ENCODE measurements around the gene SPATC1L.

SPATC1L gene

DNA sequence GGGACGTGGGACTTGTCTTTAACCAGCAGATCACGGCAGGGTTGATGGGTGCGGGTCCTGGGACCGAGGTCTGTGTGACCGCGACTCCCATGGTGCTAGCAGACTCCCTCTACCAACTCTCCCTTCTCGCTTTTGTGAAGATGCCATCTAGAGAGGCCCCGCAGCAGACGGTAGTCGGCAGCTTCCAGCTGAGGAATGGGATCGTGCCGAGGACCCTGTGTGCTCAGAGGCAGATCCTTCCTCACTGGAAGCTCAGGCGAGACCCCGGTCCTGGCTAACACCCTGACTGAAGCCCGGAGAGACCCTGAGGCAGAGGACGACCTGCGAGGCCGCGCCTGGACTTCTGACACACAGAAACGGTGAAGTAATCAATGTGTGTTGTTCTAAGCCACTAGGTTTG lies 12.5 kb upstream of the SPATC1L start:
- DNase-seq (ENCODE audit: extremely low read depth, low read depth): no peak
- TF ChIP-seq, protein P1, sequence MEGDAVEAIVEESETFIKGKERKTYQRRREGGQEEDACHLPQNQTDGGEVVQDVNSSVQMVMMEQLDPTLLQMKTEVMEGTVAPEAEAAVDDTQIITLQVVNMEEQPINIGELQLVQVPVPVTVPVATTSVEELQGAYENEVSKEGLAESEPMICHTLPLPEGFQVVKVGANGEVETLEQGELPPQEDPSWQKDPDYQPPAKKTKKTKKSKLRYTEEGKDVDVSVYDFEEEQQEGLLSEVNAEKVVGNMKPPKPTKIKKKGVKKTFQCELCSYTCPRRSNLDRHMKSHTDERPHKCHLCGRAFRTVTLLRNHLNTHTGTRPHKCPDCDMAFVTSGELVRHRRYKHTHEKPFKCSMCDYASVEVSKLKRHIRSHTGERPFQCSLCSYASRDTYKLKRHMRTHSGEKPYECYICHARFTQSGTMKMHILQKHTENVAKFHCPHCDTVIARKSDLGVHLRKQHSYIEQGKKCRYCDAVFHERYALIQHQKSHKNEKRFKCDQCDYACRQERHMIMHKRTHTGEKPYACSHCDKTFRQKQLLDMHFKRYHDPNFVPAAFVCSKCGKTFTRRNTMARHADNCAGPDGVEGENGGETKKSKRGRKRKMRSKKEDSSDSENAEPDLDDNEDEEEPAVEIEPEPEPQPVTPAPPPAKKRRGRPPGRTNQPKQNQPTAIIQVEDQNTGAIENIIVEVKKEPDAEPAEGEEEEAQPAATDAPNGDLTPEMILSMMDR (IDR thresholded peaks at IDR 0.05; ENCODE audit: low read depth, low read length, missing control alignments): no peak
- H3K4me3 ChIP-seq (replicated peaks; ENCODE audit: low read depth, low read length): no peak overlapping the region

DNA sequence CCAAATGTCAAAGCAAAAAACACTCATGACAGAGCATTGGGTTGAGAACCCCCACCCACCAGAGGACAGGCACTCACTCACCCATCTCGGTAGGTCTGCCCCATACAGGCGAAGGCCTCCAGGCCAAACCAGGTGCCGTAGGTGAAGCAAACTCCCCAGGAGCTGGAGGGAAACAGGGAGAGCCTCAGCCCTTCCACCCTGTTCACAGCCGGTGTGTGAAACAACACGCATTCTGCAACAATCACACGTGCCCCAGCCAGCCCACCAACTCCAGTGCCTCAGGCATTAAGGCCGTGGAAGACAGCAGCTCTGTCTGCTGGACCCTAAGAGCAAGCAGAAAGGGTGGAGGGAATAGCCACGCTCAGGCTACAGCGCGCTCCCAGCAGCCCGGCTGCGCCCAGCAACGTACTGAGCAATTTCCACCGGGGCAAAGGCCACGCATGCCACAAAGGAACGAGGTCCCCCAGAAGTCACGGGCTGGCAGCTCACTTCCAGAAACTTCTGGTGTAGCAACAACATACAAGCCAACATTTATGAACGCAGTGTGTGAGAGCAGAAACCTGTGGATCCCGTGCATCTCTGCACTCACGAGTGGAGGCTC lies 11.4 kb upstream of the SPATC1L start:
- TF ChIP-seq, protein P1 (IDR thresholded peaks at IDR 0.05; ENCODE audit: low read depth, low read length, missing control alignments): no peak
- no peak for DNase-seq (ENCODE audit: extremely low read depth, low read depth)
- no peak overlapping the region for H3K4me3 ChIP-seq (replicated peaks; ENCODE audit: low read depth, low read length)

DNA sequence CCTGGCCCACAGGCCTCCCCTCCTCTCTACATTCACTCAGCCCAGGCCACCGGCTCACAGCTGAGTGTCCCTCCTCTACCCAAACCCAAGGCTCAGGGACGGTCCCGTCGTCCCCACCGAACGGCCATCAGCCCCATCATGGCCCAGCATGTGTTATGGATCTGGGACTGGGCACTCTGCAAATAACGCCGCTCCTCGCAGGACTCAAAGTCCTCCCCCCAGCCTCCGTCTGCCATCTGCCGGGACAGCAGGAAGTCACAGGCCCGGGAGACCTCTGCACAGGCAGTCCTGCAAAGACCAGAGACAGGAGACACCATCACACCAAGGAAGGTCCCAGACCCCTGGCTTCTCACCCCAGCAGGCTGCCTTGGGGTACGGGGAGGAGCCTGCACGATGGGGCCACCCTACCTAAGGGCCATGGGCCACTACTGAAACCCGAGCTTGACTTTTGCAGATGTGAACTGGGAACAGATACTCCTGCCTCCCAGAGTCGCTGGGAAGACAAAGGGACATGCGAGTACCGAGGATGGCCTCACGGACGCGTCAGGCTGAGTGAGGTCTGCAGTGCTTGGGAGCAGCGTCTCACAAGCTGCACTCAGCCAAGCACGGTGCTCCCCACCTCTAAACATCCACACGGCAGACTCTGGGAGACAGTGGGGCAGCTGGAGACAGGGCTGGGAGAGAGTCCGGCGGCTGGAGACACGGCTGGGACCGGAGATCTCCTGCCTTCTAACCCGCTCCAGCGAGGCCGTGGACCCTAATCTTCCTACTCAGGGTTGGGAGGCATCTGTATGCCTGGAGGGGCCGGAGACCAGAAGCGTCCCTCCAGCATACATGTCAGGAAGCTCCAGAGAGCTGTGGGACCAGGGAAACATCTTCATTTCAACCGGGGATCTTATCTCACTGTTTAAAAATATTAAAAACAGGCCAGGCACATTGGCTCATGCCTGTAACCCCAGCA lies 10.4 kb upstream of the SPATC1L start:
- no peak overlapping the region for H3K4me3 ChIP-seq (replicated peaks; ENCODE audit: low read depth, low read length)
- no peak for DNase-seq (ENCODE audit: extremely low read depth, low read depth)
- TF ChIP-seq, protein P1 (IDR thresholded peaks at IDR 0.05; ENCODE audit: low read depth, low read length, missing control alignments): no peak

DNA sequence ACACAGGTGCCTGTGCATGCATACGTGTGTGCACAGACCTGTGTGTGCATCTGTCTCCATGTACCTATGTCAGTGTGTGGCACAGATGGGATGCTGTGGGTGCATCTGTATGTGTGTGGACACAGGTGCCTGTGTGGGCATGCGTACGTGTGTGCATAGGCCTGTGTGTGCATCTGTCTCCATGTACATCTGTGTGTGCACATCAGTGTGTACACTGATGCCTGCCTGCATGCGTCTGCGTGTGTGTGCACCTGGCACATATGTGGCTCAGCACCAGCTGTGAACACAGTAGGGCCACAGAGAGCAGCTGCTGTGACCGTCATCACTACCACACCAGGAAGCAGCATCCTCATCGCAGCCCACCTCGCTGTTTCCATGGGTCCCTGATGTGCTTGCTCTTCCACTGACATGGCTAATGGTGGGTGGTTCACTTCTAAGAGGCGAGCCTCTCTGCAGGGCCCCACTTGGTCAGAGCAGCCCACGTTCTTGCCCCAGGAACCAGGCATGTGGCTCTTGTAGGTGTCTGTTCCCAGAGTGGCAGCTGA lies 9.6 kb upstream of the SPATC1L start:
- DNase-seq (ENCODE audit: extremely low read depth, low read depth): no peak
- TF ChIP-seq, protein P1 (IDR thresholded peaks at IDR 0.05; ENCODE audit: low read depth, low read length, missing control alignments): no peak
- H3K4me3 ChIP-seq (replicated peaks; ENCODE audit: low read depth, low read length): no peak overlapping the region

DNA sequence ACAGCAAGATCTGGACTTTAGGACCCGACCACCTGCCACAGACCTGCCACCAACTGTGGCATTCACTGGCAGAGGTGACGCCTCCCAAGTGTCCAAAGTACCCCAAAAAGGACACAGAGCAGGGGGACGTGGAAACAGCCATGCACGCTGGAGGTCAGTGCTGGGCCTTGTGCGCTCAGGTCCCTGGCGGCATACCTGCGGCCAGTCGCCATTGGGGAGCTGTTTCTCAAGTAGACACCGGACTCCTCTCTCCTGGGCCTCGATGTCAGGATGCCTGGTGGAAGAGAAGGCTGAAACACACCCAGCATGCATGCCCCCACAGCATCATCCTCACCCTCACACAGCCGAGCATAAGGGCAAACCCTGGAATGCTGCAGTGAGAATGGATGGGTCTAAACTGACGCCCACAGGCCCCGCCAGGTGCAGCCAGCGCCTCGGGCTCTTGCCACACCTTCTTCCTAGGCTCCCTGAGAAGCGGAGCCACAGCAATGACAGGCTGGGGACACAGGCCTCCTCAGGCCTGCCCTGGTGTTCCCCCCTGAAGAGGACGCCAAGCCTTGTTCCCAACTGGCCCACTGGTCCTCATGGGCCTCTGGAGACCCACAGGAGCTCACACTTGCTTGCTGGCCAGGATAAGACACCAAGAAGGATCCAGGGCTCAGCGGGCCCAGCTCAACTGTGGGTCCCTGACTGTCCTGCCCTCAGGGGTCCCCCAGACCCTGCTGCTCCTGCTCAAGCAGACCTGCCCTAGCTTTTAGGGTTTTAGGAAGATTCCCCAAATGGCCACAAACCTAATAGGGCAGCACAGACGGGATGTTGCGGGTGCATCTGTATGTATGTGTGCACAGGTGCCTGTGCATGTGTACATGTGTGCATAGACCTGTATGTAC lies 7.7 kb upstream of the SPATC1L start:
- H3K4me3 ChIP-seq (replicated peaks; ENCODE audit: low read depth, low read length): no peak overlapping the region
- no peak for DNase-seq (ENCODE audit: extremely low read depth, low read depth)
- TF ChIP-seq, protein P1 (IDR thresholded peaks at IDR 0.05; ENCODE audit: low read depth, low read length, missing control alignments): no peak

DNA sequence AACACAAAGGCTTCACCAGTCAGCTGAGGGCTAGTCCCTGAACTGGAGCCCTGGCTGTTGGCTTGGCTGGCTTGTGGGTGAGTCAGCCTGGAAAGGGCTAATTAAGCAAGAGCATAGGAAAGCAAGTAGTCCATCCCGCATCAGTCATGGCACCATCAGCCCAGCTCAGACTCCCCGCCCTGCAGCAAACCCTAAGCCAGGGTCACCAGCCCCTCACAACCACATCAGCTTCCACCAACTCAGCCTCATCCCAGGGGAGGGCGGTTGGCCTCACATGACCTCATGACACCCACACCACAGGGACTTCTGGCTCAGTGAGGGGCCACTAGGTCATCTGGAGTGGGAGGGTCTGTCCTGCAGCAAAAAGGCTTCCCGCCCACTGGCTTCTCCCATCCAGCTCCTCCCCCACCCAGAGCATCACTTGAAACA lies 7.0 kb upstream of the SPATC1L start:
- DNase-seq (ENCODE audit: extremely low read depth, low read depth): no peak
- TF ChIP-seq, protein P1 (IDR thresholded peaks at IDR 0.05; ENCODE audit: low read depth, low read length, missing control alignments): no peak
- no peak overlapping the region for H3K4me3 ChIP-seq (replicated peaks; ENCODE audit: low read depth, low read length)

Measured in HFF-Myc (cell line).